ENCODE results near the gene MTARC1. TPM values are rescaled to one million over a fixed set of nuclear protein-coding genes. Genes with fewer than 3 reads are reported as not detected.

Gene MTARC1
- total RNA-seq, result not detected

DNA sequence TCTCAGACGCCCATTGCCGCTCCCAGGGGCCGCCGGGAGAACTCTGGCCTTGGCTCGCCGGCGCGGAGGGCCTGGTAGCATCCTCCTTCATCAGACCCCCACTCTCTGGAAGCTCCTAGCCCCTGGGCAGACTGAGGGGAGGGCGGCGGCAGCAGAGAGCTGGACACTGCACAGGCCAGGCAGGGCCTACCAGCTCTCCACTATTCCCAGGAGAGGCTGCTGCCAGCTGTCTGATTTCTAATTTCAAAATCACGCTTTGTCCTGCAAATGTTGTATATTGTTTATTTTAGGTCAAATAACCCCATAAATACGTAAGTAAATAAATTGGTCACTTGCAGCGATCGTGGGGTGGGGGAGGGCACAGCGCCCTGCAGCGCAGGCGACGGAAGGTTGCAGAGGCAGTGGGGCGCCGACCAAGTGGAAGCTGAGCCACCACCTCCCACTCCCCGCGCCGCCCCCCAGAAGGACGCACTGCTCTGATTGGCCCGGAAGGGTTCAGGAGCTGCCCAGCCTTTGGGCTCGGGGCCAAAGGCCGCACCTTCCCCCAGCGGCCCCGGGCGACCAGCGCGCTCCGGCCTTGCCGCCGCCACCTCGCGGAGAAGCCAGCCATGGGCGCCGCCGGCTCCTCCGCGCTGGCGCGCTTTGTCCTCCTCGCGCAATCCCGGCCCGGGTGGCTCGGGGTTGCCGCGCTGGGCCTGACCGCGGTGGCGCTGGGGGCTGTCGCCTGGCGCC lies at the start of gene MTARC1:
Gene MTARC1, plus strand, starts transcription at position 577 of the 732 bp plus-strand sequence. Its CDS starts 32 bp downstream, at position 609.

DNA sequence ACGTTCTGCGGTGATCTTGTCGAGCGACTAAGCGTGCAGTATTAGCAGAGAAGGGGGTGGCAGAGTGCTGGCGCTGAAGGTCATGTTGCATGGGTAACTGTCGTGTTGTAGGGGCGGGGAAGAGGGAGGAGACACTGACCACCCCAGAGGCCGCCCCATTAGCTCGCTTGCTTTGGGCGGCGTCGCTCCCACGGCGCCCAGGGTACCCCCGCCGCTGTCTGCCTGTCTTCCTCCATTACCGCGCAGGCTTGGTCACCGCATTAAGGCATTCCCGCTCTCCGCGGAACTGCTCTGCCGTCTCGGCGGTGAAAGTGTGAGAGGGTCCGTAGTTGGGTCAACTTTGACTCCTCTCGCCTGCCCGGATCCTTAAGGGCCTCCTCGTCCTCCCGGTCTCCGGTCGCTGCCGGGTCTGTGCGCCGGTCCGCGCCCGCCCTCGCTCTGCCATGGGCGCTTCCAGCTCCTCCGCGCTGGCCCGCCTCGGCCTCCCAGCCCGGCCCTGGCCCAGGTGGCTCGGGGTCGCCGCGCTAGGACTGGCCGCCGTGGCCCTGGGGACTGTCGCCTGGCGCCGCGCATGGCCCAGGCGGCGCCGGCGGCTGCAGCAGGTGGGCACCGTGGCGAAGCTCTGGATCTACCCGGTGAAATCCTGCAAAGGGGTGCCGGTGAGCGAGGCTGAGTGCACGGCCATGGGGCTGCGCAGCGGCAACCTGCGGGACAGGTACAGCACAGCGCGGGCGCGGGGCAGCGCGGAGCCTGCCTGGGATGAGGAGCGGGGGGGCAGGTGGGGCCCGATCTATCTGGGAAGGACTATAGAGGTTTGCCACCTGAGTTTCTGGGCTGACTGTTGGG lies 38.4 kb upstream of the MTARC1 start, which contains the start of gene MTARC2:
Gene MTARC2, plus strand, starts transcription at position 234 of the 846 bp plus-strand sequence. Its CDS starts 210 bp downstream, at position 444.

Other genes starting within 250 kb of the MTARC1 start
- 1 to 10 TPM; 1.8 TPM for gene C1orf115, start 96.5 kb upstream of the MTARC1 start, total RNA-seq
- gene MTARC2, start 38.6 kb upstream of the MTARC1 start, total RNA-seq, result not detected
- gene HLX, start 92.5 kb downstream of the MTARC1 start, total RNA-seq, result not detected